GM23248 (cell line): ENCODE measurements around the gene CDC42EP5.
"Not testable (repeated sequence)": the region's sequence is repeated elsewhere in the genome, so short reads cannot be mapped to it uniquely, and the experiment has no call there.

ENCODE experiments used
- EZH2 ChIP-seq: fragments of 200-600 bp; sonication (generic); IDR thresholded peaks from 2 replicates; pipeline ENCODE4 v1.6.1; 2018; ENCODE audit warnings: antibody characterized with exemption, mild to moderate bottlenecking; ENCODE audit not compliant: insufficient read depth, poor library complexity, severe bottlenecking
- EZH2phosphoT487 ChIP-seq: fragments of 200-600 bp; sonication (generic); IDR thresholded peaks from 2 replicates; pipeline ENCODE4 v1.6.1; 2018; ENCODE audit warnings: antibody characterized with exemption, moderate library complexity, mild to moderate bottlenecking, low read depth; ENCODE audit not compliant: insufficient read depth

DNA sequence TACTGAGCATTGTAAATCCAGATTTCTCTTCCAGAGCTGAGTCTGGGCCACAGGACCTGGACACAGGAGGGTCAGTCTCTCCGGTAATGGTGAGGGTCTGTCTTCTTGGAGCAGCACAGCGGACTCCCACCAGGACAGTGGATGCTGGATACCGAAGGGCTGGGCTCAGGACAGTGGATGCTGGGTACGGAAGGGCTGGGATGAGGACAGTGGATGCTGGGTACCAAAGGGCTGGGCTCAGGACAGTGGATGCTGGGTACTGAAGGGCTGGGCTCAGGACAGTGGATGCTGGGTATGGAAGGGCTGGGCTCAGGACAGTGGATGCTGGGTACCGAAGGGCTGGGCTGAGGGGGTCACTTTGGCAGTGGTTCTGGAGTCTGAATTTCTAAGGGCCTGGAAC, 20.0 kb upstream of the CDC42EP5 start:
- TF ChIP-seq EZH2, EZH2phosphoT487: not testable (repeated sequence)
